ENCODE data around the gene INSRR. TPM values are rescaled to one million over a fixed set of nuclear protein-coding genes. Genes with fewer than 3 reads are reported as not detected.

The INSRR gene
- total RNA-seq, 1 experiment from 2014 or later: not detected

- Histone ChIP-seq H3K36me3 (ENCODE audit: low read depth) (peaks cover 15% of the 10 kb centered on the region), H3K9me2 (ENCODE audit: insufficient read depth) (no peaks in the 10 kb centered on the region), H3K4me1 (replicated peaks; ENCODE audit: insufficient read depth) (no peaks in the 10 kb centered on the region), H2AFZ (no peak overlapping the region), H3K79me2 (ENCODE audit: low read depth) (no peaks in the 10 kb centered on the region), H3K4me3 (no peak overlapping the region), H3K27me3 (ENCODE audit: insufficient read depth, low read depth) (no peaks in the 10 kb centered on the region), H3F3A (ENCODE audit: insufficient read depth, low read depth) (peaks cover 19% of the 10 kb centered on the region; the same call in 1 of the 2 replicates), H4K20me1 (ENCODE audit: insufficient read depth) (peaks cover 15% of the 10 kb centered on the region), H3K9me3 (ENCODE audit: insufficient read depth, low read depth) (no peaks in the 10 kb centered on the region), H3K27ac (no peak overlapping the region), H3K4me2 (no peak overlapping the region)
- BruUV-seq (replicated peaks): no TSS peak
- ChIA-PET CTCF (no interaction called here), POLR2A (ENCODE audit: unreplicated experiment) (no interaction called here)
- intact Hi-C loops (cut with micrococcal nuclease; ENCODE audit: unreplicated experiment): loop anchor here (2.0 kb wide), 2 partner anchors 65 to 131 kb away; partner anchors contain the start of gene NTRK1
- TF ChIP-seq EZH2 (IDR thresholded peaks at IDR 0.05; ENCODE audit: low read depth) (no peak), CTCF (conservative IDR thresholded peaks at IDR 0.05) (no peak)
- no peak for DNase-seq
Observed at GRCh38 chr1:156795787-156796186, 63.1 kb downstream of the INSRR start.

GRCh38 chr1:156795374-156795733 lies 63.6 kb downstream of the INSRR start:
- peaks cover 19% of the 10 kb centered on the region; the same call in 1 of the 2 replicates for H3F3A ChIP-seq (ENCODE audit: insufficient read depth, low read depth)
- H2AFZ ChIP-seq: no peak overlapping the region
- H3K9me2 ChIP-seq (ENCODE audit: insufficient read depth): no peaks in the 10 kb centered on the region
- BruUV-seq (replicated peaks): no TSS peak
- POLR2A ChIA-PET (ENCODE audit: unreplicated experiment): no interaction called here
- DNase-seq: no peak
- CTCF ChIA-PET: no interaction called here
- H3K27ac ChIP-seq: no peak overlapping the region
- no peaks in the 10 kb centered on the region for H3K4me1 ChIP-seq (replicated peaks; ENCODE audit: insufficient read depth)
- intact Hi-C loops (cut with micrococcal nuclease; ENCODE audit: unreplicated experiment): no loop called here
- no peaks in the 10 kb centered on the region for H3K27me3 ChIP-seq (ENCODE audit: insufficient read depth, low read depth)
- peaks cover 16% of the 10 kb centered on the region for H4K20me1 ChIP-seq (ENCODE audit: insufficient read depth)
- H3K4me3 ChIP-seq: no peak overlapping the region
- TF ChIP-seq CTCF (conservative IDR thresholded peaks at IDR 0.05) (no peak), EZH2 (IDR thresholded peaks at IDR 0.05; ENCODE audit: low read depth) (no peak)
- no peak overlapping the region for H3K4me2 ChIP-seq
- H3K36me3 ChIP-seq (ENCODE audit: low read depth): peaks cover 15% of the 10 kb centered on the region
- no peaks in the 10 kb centered on the region for H3K79me2 ChIP-seq (ENCODE audit: low read depth)
- H3K9me3 ChIP-seq (ENCODE audit: insufficient read depth, low read depth): no peaks in the 10 kb centered on the region

- ChIA-PET CTCF (no interaction called here), POLR2A (ENCODE audit: unreplicated experiment) (no interaction called here)
- no peaks in the 10 kb centered on the region for H3K9me2 ChIP-seq (ENCODE audit: insufficient read depth)
- no peak overlapping the region for H3K4me2 ChIP-seq
- BruUV-seq (replicated peaks): no TSS peak
- peaks cover 22% of the 10 kb centered on the region for H4K20me1 ChIP-seq (ENCODE audit: insufficient read depth)
- no peak for DNase-seq
- H3F3A ChIP-seq (ENCODE audit: insufficient read depth, low read depth): peaks cover 24% of the 10 kb centered on the region; the same call in 1 of the 2 replicates
- H3K27ac ChIP-seq: no peak overlapping the region
- H2AFZ ChIP-seq: no peak overlapping the region
- H3K4me3 ChIP-seq: no peak overlapping the region
- no peaks in the 10 kb centered on the region for H3K79me2 ChIP-seq (ENCODE audit: low read depth)
- intact Hi-C loops (cut with micrococcal nuclease; ENCODE audit: unreplicated experiment): no loop called here
- TF ChIP-seq CTCF (conservative IDR thresholded peaks at IDR 0.05) (no peak), EZH2 (IDR thresholded peaks at IDR 0.05; ENCODE audit: low read depth) (no peak)
- H3K36me3 ChIP-seq (ENCODE audit: low read depth): peaks cover 18% of the 10 kb centered on the region
- H3K27me3 ChIP-seq (ENCODE audit: insufficient read depth, low read depth): no peaks in the 10 kb centered on the region
- H3K9me3 ChIP-seq (ENCODE audit: insufficient read depth, low read depth): no peaks in the 10 kb centered on the region
- no peaks in the 10 kb centered on the region for H3K4me1 ChIP-seq (replicated peaks; ENCODE audit: insufficient read depth)
Observed at GRCh38 chr1:156794506-156795373, 64.2 kb downstream of the INSRR start.

Other genes with a start within 250 kb of the INSRR start
- 0.58 TPM in 1 of 2 replicates, not detected in the other for gene HAPLN2, start 239.7 kb downstream of the INSRR start, total RNA-seq (2021)
- gene BCAN, start 217.0 kb downstream of the INSRR start, total RNA-seq (2021): not detected in 2 replicates
- gene NES, start 181.7 kb downstream of the INSRR start, total RNA-seq (2021): 6.8 and 7.0 TPM in 2 replicates
- gene CRABP2, start 153.5 kb downstream of the INSRR start, total RNA-seq (2021): 142 and 286 TPM in 2 replicates
- gene METTL25B, start 130.6 kb downstream of the INSRR start, total RNA-seq (2021): 51.0 and 77.7 TPM in 2 replicates
- gene ISG20L2, start 130.4 kb downstream of the INSRR start, total RNA-seq (2021): 25.4 and 33.2 TPM in 2 replicates
- gene MRPL24, start 118.0 kb downstream of the INSRR start, total RNA-seq (2021): 74.1 and 85.3 TPM in 2 replicates
- gene HDGF, start 107.4 kb downstream of the INSRR start, total RNA-seq (2021): 472 and 498 TPM in 2 replicates
- gene PRCC, start 91.6 kb downstream of the INSRR start, total RNA-seq (2021): 47.8 and 56.6 TPM in 2 replicates
- 4.0 and 5.8 TPM in 2 replicates for gene SH2D2A, start 42.3 kb downstream of the INSRR start, total RNA-seq (2021)
- not detected in 2 replicates for gene NTRK1, start 1.7 kb upstream of the INSRR start, total RNA-seq (2021)
- gene PEAR1, start 34.6 kb upstream of the INSRR start, total RNA-seq (2021): 9.8 and 12.2 TPM in 2 replicates
- not detected in 2 replicates for gene LRRC71, start 61.5 kb upstream of the INSRR start, total RNA-seq (2021)
- gene ARHGEF11, start 186.6 kb upstream of the INSRR start, total RNA-seq (2021): 25.2 and 31.5 TPM in 2 replicates
- gene ETV3L, start 240.7 kb upstream of the INSRR start, total RNA-seq (2021): not detected in 2 replicates

All from PC-9 (cell line).